Right hindlimb (tissue), 1 donor: ENCODE data around the gene ASCL5.

ENCODE experiments used
- DNase-seq: peaks from one replicate; pipeline ENCODE4 v3.0.0-alpha.2; 2018

Gene ASCL5

DNA sequence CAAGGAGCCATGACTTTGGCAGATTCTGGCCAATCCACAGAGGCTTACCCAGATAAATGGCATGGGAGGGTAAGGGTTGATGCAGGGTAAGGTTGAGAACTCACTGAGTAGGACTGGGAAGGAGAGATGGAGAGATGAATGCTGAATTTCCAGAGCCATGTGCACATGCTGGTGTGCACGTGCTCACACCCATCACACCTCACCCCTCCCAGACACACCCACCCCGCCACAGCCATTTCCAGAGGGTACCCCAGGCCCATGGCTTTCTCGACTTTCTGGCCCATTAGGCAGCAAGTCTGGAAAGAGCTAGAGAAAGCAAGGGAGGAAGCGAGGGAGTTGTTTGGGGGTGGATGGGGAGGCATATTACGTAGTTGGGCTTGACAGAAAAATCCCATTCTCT is 16.4 kb downstream of the ASCL5 start:
- no peak for DNase-seq

DNA sequence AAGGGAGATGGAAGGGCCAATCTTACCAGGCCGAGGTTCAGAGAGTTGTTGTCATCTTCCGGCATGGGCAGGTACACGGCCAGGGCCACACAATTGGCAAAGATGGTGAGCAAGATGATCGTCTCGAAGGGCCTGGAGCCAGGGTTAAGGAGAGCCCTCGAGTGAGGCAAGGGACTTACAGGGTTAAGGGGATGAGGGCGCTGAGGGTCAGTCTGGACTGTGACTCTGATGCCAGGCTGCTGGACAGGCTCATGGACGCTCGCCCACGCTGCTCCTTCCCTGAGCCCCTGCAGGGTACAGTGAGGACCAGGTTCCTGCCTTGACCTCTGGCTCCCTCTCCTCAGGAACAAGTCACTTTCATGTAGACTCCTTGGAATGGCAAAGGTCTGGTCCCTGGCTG is 16.8 kb downstream of the ASCL5 start:
- no peak for DNase-seq

DNA sequence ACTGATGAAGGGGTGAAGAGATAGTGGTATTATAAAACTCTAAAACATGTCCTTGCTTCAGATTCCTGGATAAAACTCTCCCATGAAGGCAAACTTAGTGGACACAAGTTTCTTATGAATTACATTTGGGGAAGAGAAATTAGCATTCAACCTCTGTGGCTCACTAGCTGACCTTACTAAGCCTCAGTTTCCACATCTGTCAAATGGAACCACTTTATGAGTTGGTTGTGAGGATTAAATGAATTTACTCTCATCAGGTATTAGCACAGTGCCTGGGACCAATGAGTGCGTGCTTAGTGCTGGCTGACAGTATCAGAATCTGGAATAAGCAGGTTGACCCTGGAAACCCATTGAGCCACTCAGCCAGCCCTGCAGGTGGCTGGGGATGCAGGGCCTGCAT is 17.3 kb downstream of the ASCL5 start:
- no peak for DNase-seq

DNA sequence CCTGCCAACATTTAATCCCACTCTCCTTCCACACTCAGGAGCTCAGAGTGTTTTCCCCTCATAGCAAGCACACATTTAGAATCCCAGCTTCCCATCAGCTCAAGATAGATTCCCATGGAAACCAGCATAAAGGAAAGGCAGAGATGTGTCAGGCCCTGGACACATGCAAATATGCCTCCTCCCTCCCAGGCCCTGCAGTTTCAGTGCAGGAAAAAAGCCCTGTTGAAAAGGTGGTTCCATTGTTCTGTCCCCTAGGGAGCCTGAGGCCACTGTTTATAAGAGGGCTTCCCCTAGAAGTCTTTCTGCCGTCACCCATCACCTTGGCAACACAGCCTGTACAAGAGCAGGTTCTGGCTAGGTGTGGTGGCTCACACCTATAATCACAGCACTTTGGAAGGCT is 18.4 kb downstream of the ASCL5 start:
- no peak for DNase-seq

DNA sequence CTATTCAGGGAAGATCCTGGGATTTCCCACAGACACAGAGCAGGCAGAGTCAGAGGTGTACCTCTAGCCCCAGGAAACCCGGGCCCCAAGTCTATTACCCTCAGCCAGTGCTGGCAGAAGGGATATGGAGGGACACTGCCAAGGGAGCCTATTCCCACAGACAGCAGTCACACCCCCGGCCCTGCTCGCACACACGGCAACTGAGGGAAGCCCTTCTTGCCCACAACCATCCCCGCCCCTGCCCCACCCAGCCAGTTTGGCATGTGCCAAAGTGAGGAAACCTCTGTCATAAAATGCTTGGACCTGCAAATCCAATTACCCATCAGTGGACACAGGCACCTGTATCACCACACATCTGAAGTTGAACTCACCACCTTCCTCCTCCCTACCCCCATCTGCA is 21.3 kb downstream of the ASCL5 start:
- no peak for DNase-seq

DNA sequence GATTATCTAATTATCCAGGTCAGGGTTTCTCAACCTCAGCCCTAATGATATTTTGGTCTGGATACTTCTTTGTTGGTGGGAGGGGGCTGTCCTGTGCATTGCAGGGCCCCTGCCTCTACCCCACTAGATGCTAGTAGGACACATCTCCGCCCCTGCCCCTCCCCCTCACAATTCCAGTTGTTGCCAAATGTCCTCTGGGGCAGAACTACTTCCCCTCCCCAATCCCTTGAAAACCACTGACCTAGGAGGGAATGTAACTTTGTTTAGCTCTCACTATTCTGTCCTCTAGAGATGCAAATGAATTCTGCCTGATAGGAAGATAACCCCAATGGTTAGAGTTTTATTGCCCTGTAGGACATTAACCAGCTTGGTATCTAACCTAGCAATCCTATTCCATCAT is 22.8 kb downstream of the ASCL5 start:
- DNase-seq = no peak

DNA sequence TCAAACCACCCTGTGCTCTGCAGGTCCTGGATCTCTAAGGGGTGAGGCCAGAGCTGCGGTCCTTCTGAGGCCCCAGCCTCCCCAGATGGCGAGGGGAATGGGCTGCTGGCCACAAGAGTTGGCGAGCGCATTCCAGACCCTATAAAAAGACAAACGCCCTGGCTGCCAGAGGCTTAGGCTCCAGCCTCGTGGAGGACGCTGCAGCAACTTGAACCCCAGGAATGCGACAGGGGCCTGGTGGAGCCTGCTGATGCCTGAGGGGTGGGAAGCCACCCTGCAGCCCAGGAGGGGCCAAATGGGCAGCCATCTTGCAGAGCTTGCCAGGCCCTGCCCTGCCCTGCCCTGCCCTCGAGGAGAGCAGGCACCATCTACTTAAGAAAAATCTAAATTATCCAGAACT is 23.3 kb downstream of the ASCL5 start:
- no peak for DNase-seq

DNA sequence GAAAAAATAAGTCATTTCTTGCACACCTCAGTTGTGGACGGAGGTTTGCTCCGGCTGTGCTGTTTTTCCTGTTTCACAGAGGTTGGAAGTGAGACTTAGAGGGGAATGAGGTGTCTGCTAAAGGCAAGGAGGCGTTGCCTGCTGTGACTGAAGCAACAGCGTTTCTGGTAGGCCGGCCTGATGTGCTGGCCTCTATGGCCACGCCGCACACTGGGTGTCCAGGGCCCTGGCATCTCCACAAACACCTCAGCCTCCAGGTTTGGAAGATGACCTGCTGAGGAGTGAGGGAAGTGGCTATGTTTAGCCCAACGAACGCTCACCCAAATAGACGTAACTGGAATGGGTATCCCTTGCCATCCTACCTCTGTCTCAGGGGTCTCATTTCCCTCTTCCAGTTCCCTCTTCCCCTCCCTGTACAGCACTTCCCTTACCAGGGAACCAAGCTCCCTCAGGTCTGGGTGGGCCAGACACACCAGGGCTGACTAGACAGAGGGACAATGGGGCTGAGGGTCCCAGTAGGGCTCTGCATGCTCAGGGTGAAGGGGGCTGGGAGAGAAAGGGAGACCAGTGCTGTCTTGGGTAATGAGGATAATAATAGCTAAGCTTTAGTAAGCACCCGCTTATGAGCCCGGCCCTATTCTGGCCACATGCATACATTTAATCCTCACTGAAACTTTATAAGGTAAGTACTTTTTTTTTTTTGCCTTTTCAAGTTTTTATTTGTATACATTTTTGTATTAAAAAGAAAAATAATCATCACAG is 26.6 kb downstream of the ASCL5 start:
- DNase-seq = no peak

DNA sequence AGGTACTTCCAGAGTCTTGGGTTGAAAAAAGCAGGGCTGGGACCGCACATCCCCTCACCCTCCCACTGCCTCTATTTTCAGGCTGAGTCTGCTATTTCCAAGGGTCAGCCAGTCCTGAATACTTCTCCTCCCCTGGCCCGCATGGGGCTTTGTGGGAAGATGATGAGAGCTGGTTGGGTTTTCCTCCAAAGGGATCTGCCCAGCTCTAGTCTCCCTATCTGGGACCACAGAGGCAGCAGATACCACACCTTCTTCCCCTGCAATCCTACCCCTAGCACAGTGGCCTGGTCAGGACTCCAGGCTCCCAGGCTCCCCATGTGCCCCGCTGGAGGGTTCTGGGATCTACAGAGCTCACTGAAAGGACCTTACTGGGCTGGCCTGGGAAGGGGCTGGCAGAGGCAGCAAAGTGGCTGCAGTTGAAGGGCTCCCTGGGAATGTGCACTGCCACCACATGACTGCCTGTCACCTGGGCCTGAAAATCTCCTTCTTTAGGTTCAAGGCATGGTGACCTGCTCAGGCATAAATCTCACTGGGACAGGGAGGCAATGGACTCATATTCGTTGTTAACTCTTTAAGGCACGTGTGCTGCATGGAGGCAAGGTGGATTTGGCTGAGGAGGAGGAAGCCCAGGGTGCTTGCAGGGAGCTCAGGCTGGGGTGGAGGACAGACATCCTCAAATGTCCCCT is 27.8 kb downstream of the ASCL5 start:
- DNase-seq = no peak

DNA sequence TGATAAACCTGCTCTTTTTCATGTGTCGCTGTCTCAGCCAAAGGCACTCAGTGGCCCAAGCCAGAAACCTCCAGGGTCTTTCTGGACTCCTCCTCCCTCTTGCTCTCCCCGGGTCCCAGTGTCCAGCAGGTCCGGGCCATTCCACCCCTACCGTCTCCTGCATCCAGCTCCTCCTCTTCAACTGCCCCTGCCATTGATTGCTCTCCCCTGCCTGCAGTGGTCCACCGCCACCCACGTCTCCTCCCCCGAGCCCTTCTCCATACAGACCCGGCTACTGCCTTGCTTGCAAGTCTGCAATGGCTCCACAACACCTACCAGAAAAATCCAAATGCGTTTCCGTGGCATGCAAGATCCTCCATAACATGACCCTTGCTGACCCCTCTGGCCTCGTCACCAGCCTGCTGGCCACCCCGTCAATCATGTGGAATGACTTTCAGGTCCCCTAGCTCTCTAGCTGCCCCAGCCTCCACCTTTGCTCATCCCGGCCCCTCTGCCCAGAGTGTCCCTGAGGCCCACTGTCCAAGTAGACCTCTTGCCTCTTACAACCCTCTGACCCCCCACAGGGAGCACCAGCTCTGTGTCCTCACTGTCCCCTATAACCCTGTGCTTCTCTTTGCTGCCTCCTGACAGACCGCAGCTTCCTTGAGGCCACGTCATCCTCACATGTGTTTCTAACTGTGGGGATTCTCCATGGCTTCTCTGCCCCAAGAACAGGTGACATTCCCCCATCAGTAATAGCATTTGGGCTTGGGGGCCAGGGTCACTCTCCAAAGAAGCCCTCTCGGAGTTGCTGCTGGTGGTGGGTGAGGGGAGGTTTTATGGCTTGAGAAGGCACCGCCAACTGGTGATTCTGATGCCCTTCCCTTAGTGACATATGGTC is 29.8 kb downstream of the ASCL5 start:
- DNase-seq = no peak

DNA sequence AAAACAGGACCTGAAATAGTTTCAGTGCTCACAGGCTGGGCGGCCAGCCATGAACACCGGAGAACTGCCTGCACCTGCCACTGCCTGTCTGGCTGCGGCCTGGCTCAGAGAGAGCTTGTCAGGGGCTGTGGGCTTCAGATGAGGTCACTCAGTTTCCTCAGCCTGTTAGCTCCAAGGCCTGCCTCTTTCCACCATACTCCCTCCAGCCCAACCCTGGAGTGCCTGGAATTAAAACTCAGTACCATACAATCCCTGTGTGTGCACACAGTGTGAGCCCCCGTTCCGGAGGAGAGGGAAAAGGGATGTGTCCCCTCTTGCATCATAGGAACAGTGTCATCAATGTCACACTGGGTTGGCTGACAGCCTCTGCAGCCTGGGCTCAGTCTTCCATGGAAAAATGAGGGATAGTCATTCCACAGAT is 30.9 kb downstream of the ASCL5 start:
- peak; percentile 82 for DNase-seq

DNA sequence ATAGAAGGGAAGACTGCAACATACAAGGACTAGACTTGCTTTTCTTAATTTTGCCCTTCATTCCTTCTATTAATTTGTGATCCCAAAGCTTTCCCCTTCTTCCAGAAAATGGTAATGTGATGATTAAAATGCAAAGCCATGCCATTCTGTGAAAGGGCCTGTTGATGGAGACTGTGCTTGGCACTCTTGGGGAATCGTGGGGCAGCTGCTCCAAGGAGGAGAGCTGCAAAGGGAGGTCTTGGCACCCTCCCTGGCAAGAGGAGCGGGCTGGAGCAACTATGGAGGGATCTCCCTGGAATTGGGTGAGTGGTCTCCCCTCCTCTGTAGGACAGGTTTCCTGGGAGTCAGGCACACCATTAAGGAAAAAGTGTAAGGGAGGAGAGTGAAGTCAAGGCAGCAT is 31.4 kb downstream of the ASCL5 start:
- no peak for DNase-seq

DNA sequence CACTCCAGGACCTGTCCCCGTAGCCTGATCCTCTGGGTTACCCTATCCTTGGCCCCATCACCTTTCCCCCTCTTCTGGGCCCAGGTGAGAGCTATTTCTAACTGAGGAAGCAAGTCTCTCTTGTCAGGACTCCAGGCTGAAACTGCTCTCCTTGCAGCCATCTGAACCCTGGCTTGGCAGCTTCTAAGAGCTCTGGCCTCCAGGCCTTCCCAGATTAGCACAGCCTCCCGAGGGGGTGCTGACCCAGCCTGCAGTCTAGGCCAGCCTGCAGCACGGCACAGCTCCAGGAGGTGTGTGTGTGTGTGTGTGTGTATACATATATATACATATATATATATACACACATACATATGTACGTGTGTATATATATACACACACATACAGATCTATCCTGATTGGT is 32.2 kb downstream of the ASCL5 start:
- DNase-seq = peak; percentile 50

DNA sequence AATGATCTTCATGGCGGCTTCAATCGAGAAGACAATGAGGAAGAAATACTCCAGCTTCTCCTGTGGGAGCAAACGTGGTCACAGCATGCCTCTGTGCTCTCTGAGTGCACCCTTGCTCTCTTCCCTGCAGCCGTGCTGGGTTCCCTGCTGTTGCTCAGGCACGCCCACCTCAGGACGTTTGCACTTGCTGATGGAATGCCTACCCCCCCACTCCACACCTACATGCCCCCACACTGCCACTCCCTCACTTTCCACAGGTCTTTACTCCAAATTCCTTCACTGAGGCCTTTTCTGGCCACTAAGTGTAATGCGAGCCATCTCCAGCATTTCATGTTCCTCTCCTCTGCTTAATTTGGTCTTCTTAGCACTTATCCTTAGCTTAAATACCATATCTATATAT is 33.0 kb downstream of the ASCL5 start:
- DNase-seq = no peak

DNA sequence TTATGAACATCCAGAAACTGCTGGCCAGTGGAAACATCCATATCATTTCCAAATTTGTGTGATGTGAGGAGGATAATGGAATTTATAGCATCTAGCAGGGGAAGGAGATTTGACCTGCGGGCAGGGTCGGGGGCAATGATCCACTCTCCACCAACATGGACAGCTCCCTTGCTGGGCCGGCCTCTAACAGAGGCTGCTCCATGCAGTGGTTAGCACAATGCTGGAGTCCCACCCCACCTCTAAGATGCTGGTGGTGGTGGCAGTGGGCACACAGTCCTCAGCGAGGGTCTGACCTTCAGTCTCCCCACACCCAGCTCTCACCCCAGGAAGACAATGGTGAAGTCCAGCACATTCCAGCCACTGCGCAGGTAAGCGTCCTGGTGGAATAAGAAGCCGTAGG is 33.4 kb downstream of the ASCL5 start:
- no peak for DNase-seq

DNA sequence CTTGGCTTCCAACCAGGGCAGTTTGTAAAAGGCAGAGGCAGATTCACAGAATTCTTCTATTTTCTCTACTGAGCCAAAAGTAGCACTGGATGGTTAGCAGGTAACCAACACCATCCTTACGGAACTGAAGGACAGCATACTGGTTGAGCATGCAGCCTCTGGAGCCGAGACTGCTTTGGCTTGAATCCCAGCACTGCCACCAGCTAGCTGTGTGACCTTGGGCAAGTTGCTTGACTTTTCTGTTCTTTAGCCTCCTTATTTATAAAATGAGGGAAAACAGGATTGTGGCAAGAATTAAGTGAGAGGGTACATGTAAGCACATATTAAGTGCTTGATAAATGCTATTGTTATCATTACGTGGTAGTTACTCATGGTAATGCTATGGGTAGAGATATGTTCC is 34.2 kb downstream of the ASCL5 start:
- no peak for DNase-seq

DNA sequence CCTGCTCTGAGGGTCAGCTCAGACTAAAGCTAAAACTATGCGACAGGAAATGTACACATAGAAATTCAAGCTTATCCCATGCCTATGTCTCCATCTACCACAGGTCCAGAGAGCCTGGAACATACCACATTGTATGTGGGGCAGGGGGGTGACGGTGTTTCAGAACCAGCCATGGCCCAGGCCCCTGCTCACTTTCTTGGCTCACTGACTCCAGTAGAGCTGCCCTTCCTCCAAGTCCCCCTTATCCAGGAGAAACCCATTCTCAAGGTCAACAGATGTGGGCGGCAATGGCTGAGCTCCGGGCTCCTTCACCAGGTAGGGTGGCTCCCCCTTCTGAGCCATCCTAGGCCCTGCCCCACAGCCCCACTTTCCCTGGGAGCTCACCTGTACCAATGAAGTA is 35.7 kb downstream of the ASCL5 start:
- DNase-seq = no peak

DNA sequence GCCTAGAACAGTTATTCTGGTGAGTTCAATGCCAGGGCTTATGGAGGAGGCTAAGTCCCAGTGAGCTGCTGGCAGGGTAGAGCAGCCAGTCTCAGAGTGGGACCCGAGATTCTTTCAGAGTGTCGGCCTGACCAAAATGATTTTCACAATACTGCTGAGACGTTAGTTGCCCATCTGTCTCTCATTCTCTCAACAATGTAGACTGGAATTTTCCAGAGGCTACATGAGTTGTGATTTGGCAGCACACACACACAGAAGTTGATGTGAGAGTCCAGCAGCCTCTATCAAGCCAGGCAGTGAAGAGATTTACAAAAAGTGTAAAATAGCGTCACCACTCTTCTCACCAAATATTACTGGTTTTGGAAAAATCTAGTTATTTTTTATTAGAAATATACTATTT is 36.4 kb downstream of the ASCL5 start:
- DNase-seq = no peak

DNA sequence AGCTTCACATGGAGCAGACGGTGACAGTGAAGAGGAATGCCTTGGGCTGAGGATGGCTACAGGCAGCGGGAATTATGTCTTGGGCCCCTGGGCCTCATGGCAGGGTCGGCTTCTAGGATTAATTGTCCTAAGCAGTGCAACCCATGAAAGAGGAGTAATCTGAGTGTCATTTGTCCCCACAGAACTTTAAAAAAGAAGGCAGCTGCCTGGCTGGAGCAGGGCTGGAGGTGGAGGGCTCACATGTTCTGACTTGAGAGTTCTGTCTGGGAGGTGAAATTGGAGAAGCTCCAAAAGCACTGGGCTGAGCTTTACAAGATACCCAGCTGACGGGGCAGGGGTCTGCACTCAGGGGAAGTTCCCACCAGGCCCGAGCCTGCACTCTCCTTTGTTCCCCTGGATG is 37.4 kb downstream of the ASCL5 start:
- no peak for DNase-seq

DNA sequence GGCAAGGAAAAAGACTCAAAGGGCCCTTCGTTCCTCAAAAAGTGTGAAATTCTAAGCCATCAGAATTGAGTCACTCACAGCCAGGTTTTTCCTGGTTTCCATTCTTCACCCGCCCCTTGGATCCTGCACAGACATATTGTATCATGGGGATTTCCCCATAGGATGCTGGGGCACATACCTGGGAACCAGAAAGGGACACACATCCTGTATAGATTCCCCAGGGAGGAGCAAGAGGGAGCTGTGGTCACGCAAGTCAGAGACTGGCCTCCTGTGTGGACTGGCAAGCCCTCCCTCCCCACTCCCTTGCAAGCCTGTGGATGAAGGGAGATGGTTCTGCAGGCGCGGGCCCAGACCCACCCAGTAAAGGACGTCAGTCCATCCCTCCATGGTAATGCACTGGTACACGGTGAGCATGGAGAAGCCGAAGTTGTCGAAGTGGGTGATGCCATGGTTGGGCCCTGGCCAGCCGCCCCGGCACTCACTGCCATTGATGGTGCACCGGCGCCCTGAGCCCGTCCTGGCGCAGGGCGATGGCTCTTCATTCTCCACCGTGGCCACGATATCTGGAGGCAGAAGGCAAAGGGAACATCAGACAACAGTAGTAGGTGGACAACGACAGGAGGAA is 38.0 kb downstream of the ASCL5 start:
- DNase-seq = no peak

DNA sequence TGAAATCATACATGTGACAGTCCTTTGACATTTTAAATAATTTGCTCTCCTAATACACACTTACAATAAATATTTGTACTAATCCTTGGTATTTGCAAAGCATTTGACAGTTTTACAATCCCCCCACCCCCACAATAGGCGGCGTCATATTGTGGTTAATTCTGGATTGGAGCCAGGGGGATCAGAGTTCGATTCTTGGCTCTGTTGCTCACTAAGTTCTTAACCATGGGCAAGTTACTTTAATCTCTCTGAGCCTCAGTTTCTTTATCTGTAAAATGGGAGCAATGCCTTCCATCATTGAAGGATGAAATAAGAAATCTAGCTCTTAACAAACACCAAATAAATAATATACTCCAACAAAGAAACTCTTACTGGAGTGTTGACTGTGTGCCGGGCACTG is 38.6 kb downstream of the ASCL5 start:
- no peak for DNase-seq

DNA sequence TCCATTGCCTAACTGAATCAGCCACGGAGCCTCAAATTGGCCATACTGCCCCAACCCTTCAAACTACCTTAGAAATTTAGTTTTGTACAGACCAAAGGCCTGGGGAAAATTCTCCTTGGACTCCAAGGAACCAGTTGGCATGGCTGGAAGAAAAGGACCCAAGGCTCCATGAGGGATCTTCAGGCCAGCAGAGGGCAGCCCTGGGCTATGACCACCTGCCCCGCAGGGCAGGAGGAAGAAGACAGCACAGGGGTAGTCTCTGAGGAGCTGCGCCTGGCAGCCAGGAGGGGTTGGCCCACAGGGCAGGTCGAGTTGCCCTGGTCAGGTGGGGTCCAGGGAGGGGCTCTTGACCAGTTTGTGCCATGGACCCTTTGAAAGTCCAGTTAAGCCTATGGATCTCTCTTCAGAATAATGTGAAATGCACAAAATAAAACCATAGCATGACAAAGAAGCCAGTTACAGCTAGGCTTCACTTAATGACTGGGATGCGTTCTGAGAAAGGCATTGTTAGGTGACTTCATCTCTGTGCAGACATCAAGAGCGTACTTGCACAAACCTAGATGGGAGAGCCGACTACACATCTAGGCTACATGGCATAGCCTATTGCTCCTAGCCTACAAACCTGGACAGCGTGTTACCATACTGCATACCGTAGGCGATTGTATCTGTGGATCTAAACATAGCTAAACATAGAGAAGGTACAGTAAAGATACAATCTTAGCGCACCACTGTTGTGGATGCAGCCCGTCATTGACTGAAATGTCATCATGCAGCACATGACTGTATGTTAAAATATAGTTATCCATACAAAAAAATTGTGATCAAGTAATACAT is 40.9 kb downstream of the ASCL5 start:
- peak; percentile 39 for DNase-seq
